Fibroblast of peridontal ligament (primary cell): Measurements from ENCODE around the gene NSDHL.

ENCODE experiments used
- DNase-seq: peaks from one replicate; pipeline ENCODE4 v3.0.0-alpha.2; 2010; ENCODE audit errors: extremely low read depth

NSDHL gene

DNA sequence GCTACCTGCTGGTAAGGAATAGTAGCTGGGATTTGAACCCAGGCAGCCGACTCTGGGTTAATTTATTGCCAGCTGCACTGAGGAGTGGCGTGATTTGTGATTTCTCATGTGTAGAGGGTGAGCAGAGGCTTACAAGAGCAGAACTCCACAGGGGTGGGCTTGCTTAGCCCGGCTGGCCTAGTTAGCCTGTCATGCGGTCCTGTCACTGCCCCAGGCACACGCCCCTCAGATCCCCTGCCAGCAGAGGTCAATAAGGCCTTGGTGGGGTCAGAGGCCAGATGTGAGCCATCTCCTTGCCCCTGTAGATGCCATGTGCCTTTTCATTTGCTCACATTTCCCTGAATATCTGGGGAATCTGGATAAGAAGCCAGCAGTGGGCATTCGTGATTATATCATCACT is 13.4 kb downstream of the NSDHL start:
- DNase-seq = no peak

DNA sequence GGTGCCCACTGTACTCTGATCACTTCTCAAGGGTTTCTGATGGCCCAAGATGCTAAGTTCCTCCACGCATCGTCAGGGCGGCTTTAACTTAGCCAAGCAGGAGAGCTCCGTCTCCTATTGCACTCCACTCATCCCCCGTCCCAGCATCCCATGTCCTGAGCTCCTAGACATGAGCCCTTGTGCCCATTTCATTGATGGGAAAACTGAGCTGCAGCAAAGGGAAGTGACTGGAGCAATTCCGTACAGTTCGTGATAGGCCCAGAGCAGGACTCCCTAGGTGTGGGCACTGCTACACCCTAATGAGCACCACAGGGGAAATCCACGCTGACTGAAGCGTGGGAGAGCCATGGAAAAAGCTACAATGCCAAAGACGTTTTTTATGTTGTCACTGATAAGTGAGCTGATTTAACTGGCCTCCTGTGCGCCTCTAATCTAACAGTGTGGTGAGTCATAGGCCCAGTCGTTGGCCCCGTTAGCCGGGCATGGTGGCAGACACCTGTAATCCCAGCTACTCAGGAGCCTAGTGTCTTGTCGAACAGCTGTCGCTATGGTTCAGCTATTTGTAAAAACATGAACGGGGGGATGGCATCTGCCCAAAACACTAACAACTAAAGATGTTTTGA is 14.9 kb downstream of the NSDHL start:
- DNase-seq = no peak

DNA sequence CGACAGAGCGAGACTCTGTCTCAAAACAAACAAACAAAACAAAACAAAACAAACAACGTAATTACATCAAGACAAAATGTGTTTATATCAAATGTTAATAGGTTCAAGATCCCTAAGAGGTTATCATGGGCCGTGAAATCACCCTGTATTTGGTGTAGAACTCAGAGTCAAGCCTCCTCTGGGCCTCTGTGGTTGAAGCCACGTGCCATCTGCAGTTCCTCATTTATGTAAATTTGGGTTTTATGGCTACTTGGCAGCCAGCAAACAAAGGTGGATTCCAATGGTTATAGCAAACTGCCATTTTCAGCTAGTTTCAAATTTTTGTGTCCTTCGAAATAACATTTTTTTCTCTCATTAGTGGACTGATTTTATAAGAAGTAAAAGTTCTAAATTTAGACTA is 16.4 kb downstream of the NSDHL start:
- DNase-seq = no peak

DNA sequence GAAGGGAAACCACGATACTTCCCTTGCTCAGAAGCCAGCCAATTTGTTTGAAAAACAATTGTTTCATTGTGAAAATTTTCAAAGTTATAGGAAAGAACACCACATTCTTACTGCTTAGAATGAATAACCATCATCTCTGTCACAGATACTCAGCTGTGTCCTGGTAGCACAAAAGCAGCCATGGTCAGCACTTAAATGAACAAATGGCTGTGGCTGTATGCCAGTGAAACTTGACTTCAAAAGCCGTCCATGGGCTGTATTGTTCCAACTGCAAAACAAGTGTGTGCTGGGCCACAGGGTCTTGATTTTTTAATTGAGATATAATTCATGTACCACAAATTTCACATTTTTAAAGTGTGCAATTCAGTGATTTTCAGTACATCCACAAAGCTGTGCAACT is 19.6 kb downstream of the NSDHL start:
- DNase-seq = no peak

DNA sequence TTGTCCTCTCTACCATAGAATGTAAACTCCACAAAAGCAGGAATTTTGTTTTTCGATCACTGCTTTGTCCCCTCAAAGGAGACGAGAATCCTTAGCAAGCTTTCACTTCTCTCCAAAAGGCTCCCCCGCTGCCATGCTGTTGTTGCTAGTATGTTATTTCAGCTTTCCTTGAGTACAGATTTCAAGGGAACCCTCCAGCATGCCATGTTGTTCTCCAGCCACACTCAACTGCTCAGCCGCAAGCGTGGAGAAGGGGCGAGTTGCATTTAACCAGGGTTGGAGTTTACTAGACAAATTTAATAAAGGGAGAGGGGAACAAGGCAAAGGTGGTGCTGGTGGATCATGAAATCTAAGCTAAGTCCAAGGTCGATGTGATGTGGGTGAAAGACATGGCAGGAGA is 23.1 kb downstream of the NSDHL start:
- no peak for DNase-seq

DNA sequence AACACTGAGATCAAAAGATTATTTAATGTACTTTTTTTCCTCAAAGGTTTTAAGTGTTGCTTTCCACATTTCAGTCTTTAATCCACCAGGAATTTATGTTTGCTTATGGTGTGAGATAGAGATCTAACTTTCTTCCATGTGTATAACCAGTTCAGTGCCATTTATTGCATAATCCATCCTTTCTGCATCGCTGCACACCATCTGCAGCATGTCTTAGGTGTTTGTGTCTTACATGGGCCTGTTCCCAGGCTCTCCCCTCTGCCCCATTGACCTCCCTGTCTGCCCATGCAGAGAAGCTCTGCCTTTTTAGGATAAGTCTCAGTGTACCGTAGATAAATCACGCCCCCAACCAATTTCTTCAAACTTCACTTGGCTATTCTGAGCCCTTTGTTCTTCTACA is 30.3 kb downstream of the NSDHL start:
- DNase-seq = peak; percentile 0

DNA sequence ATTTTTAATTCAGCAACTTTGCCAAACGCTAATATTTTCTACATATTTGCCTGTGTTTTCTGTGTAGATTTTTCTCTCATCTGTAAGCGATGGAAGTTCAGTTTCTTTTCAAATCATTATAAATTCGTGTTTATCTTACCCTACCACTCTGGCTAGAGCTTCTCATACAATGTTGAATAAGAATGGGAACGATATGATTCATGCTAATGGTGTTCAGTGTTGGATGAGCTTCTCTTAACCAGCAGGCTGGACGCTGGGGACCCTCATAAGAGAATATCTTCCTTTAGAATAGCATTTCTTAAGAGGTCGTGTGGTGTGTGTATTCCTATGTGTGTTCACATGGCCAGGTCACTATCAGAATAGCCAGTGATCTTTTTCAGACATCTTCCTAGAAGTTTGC is 31.0 kb downstream of the NSDHL start:
- no peak for DNase-seq

DNA sequence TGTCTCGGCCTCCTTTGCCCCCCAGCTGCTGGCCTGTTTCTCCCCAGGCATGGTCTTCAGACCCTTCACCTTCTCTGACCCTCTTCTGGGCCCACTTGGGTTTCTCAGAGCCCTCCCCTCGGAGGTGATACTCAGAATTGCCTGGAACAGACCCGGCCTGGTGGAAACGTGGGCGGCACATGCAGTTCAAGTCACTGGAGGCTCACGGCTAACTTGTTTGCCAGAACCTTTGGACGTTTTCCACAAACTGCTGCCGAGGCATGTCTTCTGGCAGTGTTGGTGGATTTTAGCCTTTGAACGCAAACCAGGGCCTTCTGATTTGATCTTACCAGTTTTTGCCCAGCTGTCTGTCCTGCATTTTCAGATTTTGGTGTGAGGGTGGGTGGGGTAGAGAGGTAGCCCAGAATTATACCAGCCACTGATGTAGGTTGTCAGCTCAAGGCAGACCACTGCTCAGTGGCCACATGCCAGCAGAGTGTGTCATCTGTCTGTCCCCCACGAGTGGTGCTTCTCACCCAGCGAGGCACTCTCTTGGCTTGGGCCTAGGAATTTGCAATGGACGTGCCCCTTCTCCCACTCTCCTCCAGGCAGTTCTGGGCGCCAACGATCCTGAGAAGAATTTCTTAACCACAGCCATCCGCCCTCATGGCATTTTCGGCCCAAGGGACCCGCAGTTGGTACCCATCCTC is 34.5 kb downstream of the NSDHL start:
- DNase-seq = no peak

DNA sequence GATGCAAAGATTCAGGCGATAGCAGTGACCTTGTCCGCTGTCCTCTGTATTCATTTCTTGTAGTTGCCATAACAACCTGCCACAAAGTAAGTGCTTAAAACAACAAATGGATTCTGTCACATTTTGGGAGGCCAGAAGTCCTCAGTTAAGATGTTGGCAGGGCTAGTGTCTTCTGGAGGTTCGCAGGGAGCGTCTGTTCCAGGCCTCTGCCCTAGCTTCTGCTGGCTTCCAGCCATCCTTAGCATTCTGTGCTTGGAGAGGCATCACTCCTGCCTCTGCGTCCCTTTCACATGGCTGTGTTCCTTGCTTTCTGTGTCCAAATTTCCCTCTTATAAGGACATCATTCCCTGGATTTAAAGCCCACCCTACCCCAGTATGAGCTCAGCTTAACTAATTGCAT is 35.5 kb downstream of the NSDHL start:
- DNase-seq = no peak

DNA sequence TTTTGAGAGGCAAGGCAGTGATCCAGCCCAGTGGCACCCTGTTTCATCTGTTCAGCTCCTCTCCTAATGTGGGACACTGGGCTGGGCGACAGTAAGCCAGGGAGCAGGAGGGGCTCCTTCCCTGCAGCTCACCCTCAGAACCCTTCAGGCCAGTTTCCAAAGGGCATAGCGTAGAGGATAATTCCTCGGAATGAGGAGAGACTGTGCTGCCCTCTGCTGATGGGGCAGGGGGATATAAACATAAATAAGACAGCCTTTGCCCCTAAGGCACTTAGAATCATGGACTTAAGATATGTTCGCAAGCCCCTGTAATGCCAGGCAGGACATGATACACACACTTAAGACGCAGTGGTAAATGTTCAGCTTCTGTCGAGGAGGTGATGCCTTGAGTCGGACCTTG is 39.1 kb downstream of the NSDHL start:
- no peak for DNase-seq

DNA sequence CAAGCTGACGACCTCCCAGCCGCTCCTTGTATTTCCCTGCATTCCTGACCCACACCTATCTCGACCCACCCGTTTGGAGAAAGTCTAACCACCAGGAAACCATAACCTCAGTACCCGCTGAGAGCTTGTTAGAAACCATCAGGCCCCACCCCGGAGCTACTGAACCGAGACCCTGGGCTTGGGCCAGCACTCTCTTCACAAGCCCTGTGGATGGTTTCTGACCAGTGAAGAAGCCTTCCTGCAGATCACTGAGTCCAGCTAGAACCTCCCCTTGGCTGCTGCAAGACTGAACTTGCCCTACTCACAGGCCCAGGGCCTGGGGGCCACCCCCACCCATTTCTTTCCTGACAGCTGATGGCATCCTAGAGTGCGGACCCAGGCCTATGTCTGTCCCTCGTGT is 40.4 kb downstream of the NSDHL start:
- no peak for DNase-seq

DNA sequence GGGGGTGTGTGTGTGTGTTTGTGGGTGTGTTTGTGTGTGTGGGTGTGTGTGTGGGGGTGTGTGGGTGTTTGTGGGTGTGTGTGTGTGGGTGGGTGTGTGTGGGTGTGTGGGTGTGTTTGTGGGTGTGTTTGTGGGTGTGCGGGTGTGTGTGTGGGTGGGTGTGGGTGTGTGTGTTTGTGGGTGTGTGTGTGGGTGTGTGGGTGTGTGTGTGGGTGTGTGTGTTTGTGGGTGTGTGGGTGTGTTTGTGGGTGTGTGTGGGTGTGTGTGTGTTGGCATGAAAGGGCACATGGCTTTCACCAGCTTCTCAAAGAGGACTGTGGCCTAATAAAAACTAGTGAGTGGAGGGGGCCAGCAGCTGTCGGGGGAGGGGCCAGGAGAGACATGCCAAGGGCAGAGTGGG is 41.7 kb downstream of the NSDHL start:
- no peak for DNase-seq

DNA sequence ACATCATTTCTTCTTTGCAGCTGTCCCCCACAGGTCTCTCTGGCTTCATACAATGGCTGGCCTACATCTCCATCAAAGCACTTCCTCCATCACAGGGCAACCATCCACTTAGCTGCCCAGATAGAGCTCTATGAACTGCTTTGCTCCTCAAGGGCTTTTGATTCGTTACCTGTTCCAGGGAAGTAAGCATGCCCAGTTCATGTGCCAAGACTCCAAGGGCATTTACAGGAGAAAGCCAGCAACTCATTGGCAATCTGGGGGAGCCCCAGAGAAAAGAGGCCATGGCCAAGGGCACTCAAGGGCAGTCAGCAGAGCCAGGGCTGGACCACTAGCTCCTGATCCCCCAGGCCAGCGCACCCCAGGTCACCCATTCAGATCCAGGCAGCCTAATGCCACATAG is 42.5 kb downstream of the NSDHL start:
- DNase-seq = no peak

DNA sequence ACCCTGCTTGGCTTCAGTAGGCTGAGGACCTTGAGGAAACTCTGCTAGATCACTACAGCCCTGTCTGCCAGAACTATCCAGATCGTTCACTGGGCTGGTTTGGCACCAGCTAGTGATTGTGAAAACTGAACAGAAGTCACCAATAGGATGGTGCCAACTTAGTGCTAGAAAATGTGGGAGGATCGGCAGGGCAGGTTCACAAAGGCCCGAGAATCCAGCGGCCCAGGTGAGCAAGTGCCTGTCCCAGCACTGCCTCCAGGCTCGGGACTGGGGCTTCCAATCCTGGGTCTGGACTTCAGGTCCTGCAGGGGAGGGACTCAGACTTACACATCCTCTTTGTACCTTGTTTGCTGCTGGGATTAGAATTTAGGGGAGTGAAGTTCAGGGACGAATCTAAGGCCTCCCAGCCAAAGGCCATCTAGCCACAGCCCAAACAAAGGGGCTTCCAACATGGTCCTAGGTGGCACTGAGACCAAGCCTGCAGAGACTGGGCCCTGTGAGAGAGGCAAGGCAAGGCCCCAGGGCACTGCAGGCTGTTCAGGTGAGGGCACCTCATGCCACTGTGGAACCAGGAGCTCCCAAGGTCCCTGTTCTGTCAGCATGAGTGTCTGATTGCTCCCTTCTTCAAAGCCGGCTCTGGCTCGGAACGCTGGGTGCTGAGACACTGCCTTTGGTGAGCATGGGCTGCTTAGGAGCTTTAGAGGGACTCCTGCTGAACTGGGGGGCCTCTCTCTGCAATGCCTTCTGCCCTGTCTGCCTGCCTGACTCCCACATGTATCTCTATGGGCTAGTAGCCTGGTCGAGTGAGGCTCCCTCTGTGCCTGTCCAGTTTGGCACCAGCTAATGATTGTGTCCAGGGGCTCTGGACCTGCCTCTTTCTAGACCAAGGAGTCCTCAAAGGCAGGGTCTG is 46.3 kb downstream of the NSDHL start:
- DNase-seq = no peak

DNA sequence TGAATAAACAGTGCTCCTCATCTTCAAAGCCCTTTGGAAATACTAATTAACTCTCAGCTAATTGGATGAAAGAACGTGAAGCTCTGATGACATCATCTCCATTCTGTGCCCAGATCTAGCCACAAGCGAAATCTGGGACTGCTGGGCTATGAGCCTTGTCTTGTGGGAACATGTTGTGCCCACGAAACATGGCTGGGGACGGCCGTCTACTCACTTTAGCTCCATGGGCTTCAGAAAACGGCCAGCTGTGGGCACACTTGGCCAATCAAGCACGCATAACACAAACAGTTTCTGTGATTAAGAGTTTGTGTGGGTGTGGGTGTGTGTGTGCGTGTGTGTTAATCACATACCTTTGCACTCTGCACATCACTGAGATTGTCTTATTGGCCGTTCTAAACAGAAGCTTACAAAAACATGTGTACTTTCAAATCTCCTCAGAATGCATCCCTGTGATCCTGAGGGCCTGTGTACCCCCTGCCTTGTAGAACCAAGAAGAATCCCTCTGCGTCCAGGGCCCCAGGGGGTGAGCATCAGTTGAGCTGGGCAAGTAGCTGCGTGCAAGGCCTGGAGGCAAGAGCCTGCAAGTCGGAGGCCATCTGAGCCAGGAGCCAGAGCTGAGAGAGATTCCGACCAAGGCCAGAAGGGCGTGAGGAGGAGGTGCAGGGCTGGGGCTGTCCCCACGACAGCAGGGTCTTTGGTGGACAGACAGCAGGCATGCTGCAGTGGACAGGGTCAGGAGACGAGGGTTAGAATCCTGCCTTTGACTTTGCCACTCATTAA is 48.3 kb downstream of the NSDHL start:
- DNase-seq = peak; percentile 0

DNA sequence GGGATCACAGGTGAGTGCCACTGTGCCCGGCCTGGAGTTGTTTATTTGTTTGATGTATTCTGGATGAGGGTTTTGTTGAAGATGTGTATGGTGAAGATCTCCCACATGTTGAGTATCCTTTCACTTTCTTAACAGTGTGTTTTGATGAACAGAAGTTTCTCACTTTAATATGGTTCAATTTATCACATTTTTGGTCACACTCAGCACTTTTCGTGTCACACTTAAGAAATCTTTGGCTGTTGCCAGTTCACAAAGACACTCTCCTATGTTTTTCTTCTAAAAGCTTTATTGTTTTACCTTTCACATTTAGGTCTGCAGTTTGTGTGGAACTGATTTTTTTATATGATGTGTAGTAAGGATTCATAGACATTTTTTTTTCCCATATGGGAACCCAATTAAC is 50.4 kb downstream of the NSDHL start:
- DNase-seq = no peak

DNA sequence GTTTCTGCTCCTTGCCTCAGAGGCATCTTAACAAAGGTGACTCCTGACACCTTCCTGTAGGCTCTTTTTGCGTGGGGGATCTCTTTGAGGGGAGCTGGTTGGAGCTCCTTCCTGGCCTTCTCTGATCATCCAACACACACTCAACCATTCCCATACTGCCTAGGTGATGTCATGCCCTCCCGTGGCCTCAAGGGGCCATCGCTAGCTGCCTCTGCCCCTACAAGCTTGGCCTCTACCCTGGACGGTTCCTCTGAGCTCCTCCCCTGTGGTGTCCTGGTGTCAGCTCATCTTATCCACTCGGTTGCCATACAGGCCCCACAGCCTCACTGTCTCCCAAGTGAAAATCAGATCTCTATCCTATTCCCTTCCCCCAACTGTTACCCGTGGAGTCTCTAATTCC is 53.3 kb downstream of the NSDHL start:
- no peak for DNase-seq

DNA sequence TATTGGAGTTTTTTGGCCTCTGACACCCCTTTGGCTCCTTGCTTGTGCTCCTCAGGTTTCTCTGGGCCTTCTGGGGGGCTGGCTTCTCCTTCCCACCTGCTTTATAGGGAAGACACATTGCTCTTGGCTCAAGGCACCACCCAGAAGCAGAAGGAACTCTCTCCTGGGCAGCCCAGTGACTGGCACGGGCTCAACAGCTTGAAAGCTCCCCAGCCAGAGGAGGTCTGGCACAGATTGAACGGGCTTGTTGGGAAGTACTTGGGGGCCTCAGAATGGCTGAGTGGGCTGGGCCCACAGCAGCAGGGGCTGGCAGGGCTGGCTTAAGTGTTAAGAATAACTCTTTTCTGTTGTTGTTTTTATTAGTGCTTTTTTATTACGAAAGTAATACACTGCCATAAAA is 55.9 kb downstream of the NSDHL start:
- no peak for DNase-seq

DNA sequence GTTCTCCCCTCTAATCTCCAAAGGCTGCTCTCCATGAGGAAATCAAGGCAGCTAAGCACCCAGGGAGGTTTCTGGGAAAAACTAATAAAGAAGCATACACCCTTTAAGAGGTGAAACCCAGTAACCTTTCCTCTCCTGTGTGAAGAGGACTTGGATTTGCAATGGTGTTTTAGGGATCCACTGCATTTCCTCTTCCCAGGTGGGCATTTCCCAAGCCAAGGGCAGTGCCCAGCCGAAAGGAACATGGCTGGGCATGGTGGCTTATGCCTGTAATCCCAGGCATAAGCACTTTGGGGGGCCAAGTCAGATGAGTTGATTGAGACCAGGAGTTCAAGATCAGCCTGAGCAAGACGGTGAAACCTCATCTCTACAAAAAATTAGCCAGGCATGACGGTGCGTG is 61.6 kb downstream of the NSDHL start:
- DNase-seq = no peak

DNA sequence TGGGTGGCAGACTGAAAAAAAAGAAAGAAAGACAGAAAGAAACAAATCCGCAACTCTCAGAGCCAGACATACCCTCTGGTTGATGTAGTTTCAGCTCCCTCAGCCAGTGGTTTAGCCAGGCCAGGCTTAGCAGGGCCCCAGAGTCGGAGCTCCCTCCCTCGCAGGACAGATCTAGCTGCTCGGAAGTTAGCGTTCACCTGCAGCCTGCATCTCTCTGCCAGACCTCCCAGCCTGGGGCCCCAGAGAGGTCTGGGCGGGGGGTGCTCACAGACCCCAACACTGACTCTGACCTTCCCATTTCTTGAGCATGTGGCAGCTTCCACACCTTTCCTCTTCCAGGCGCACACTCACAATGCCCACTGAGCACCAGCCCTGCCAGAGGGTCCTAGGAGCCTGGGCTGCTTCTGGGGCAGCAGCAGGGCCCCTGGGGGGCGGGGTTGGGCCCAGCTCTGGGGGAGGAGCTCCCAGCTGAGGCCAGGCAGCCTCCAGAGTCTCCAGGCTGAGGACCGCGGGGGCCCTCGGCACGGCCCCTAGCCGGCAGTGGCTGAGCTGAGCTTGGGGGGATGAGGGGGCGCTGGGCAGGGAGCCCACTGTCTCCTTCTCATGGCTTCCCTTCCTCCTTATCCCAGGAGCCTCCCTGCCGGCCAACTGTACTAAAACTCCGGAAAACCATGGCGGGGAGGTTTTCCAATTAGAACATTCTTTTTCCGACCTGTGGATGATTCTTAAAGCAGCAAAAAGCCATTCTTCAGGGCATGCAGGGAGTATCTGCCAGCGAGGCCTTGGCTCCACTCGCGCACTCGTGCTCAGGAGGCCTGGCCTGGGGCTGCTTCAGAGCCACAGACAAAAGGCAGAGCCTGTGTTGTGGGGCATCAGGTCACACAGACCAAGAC is 62.4 kb downstream of the NSDHL start:
- no peak for DNase-seq

DNA sequence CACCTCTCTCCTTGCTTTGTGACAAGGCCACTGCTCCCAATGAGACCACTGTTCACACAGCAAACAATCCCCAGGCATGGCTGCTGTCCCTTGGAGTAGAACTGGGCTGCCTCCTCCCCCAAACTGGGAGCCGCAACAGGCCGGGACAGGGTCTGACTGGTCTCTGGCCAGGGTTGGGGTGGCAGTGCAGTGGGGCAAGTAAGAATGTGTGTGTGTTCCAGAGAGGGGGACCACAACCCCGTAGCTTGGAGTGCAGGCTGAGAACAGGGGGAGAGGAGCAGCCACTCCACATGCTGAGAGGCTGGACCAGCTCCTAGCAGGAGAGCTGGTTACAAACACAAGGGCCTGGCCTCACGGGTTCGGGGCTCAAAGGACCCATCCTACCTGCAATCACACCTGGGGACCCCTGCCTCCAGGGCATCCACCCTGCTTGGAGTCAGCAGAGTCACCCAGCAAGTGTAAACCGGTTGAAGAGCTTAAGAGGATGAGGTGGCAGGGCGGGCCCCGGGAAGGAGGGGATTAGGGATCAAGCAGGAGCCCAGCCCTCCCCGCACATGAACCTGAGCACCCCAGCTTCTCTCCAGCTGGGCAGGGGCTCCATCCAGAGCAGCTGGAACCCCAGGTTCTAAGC is 63.2 kb downstream of the NSDHL start:
- DNase-seq = no peak
